ENCODE results near the gene VWA2. TPM values are rescaled to one million over a fixed set of nuclear protein-coding genes. Genes with fewer than 3 reads are reported as not detected.

The VWA2 gene
- total RNA-seq, 1 experiment from 2014 or later: not detected

- BruUV-seq (replicated peaks): no TSS peak
- Mint-ChIP-seq H3K36me3 (ENCODE audit: insufficient read depth, unreplicated experiment) (no peaks in the 10 kb centered on the region), H3K27me3 (ENCODE audit: insufficient read depth, unreplicated experiment) (no peaks in the 10 kb centered on the region), H3K4me3 (ENCODE audit: unreplicated experiment) (no peak overlapping the region), H3K9me3 (ENCODE audit: unreplicated experiment) (no peaks in the 10 kb centered on the region), H3K27ac (ENCODE audit: low read depth, unreplicated experiment) (no peak overlapping the region), H3K4me1 (ENCODE audit: insufficient read depth, unreplicated experiment) (no peaks in the 10 kb centered on the region)
- DNase-seq (ENCODE audit: unreplicated experiment): no peak
- POLR2A ChIA-PET: no interaction called here
- intact Hi-C loops (cut with micrococcal nuclease): no loop called here
- TF ChIP-seq, protein P1, sequence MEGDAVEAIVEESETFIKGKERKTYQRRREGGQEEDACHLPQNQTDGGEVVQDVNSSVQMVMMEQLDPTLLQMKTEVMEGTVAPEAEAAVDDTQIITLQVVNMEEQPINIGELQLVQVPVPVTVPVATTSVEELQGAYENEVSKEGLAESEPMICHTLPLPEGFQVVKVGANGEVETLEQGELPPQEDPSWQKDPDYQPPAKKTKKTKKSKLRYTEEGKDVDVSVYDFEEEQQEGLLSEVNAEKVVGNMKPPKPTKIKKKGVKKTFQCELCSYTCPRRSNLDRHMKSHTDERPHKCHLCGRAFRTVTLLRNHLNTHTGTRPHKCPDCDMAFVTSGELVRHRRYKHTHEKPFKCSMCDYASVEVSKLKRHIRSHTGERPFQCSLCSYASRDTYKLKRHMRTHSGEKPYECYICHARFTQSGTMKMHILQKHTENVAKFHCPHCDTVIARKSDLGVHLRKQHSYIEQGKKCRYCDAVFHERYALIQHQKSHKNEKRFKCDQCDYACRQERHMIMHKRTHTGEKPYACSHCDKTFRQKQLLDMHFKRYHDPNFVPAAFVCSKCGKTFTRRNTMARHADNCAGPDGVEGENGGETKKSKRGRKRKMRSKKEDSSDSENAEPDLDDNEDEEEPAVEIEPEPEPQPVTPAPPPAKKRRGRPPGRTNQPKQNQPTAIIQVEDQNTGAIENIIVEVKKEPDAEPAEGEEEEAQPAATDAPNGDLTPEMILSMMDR (IDR thresholded peaks at IDR 0.05; ENCODE audit: unreplicated experiment): no peak
- CTCF ChIA-PET: no interaction called here
Measured at GRCh38 chr10:114279289-114279688, 40.2 kb downstream of the VWA2 start.

GRCh38 chr10:114279901-114280644, 41.0 kb downstream of the VWA2 start:
- CTCF ChIA-PET: interaction anchor here (1.5 kb wide), 1 partner anchor 9 kb away, joined by 3 read pairs; no protein-coding TSS in a partner anchor
- H3K4me3 Mint-ChIP-seq (ENCODE audit: unreplicated experiment): no peak overlapping the region
- BruUV-seq (replicated peaks): no TSS peak
- H3K27ac Mint-ChIP-seq (ENCODE audit: low read depth, unreplicated experiment): no peak overlapping the region
- no peaks in the 10 kb centered on the region for H3K36me3 Mint-ChIP-seq (ENCODE audit: insufficient read depth, unreplicated experiment)
- POLR2A ChIA-PET: interaction anchor here (1.4 kb wide), 1 partner anchor 8 kb away, joined by 7 read pairs; no protein-coding TSS in a partner anchor
- H3K27me3 Mint-ChIP-seq (ENCODE audit: insufficient read depth, unreplicated experiment): no peaks in the 10 kb centered on the region
- TF ChIP-seq, protein P1 (IDR thresholded peaks at IDR 0.05; ENCODE audit: unreplicated experiment): no peak
- H3K9me3 Mint-ChIP-seq (ENCODE audit: unreplicated experiment): no peaks in the 10 kb centered on the region
- no peak for DNase-seq (ENCODE audit: unreplicated experiment)
- intact Hi-C loops (cut with micrococcal nuclease): no loop called here
- no peaks in the 10 kb centered on the region for H3K4me1 Mint-ChIP-seq (ENCODE audit: insufficient read depth, unreplicated experiment)

GRCh38 chr10:114281006-114281405, 42.0 kb downstream of the VWA2 start:
- H3K27ac Mint-ChIP-seq (ENCODE audit: low read depth, unreplicated experiment): no peak overlapping the region
- CTCF ChIA-PET: interaction anchor here (0.6 to 1.9 kb wide), 4 partner anchors 8 to 630 kb away, joined by 3 to 13 read pairs (median 4); no protein-coding TSS in a partner anchor
- no TSS peak for BruUV-seq (replicated peaks)

GRCh38 chr10:114281461-114281860, 42.4 kb downstream of the VWA2 start:
- Mint-ChIP-seq H3K9me3 (ENCODE audit: unreplicated experiment) (no peaks in the 10 kb centered on the region), H3K36me3 (ENCODE audit: insufficient read depth, unreplicated experiment) (no peaks in the 10 kb centered on the region), H3K27ac (ENCODE audit: low read depth, unreplicated experiment) (no peak overlapping the region), H3K4me3 (ENCODE audit: unreplicated experiment) (no peak overlapping the region), H3K27me3 (ENCODE audit: insufficient read depth, unreplicated experiment) (no peaks in the 10 kb centered on the region), H3K4me1 (ENCODE audit: insufficient read depth, unreplicated experiment) (no peaks in the 10 kb centered on the region)
- intact Hi-C loops (cut with micrococcal nuclease): no loop called here
- no peak for DNase-seq (ENCODE audit: unreplicated experiment)
- ChIA-PET CTCF (interaction anchor here (0.6 to 1.9 kb wide), 5 partner anchors 8 to 630 kb away, joined by 3 to 13 read pairs (median 3); no protein-coding TSS in a partner anchor), POLR2A (interaction anchor here (0.9 to 1.4 kb wide), 2 partner anchors 9 to 107 kb away, joined by 4 to 7 read pairs; partner anchors contain the start of gene CCDC186)
- TF ChIP-seq, protein P1 (IDR thresholded peaks at IDR 0.05; ENCODE audit: unreplicated experiment): no peak
- BruUV-seq (replicated peaks): no TSS peak

More at GRCh38 chr10:114281006-114281405, 42.0 kb downstream of the VWA2 start:
- H3K27me3 Mint-ChIP-seq (ENCODE audit: insufficient read depth, unreplicated experiment): no peaks in the 10 kb centered on the region
- intact Hi-C loops (cut with micrococcal nuclease): no loop called here
- POLR2A ChIA-PET: interaction anchor here (1.4 kb wide), 1 partner anchor 9 kb away, joined by 7 read pairs; no protein-coding TSS in a partner anchor
- no peak overlapping the region for H3K4me3 Mint-ChIP-seq (ENCODE audit: unreplicated experiment)
- TF ChIP-seq, protein P1 (IDR thresholded peaks at IDR 0.05; ENCODE audit: unreplicated experiment): no peak
- DNase-seq (ENCODE audit: unreplicated experiment): no peak
- no peaks in the 10 kb centered on the region for H3K36me3 Mint-ChIP-seq (ENCODE audit: insufficient read depth, unreplicated experiment)
- no peaks in the 10 kb centered on the region for H3K4me1 Mint-ChIP-seq (ENCODE audit: insufficient read depth, unreplicated experiment)
- H3K9me3 Mint-ChIP-seq (ENCODE audit: unreplicated experiment): no peaks in the 10 kb centered on the region
